GM19468 (cell line): ENCODE measurements around the gene CABP2.
"Not testable (repeated sequence)": the region's sequence is repeated elsewhere in the genome, so short reads cannot be mapped to it uniquely, and the experiment has no call there.

ENCODE experiments used
- ATAC-seq: cut with Tn5 transposase; IDR thresholded peaks from one replicate; pipeline ENCODE4 v1.9.1; 2021; ENCODE audit warnings: mild to moderate bottlenecking, moderate library complexity, moderate number of reproducible peaks; ENCODE audit not compliant: unreplicated experiment; ENCODE audit errors: extremely low read depth

Gene CABP2

GRCh38 chr11:67511558-67511957, 11.7 kb downstream of the CABP2 start:
- not testable (repeated sequence) for ATAC-seq

GRCh38 chr11:67510023-67510345, 13.3 kb downstream of the CABP2 start:
- no peak for ATAC-seq

DNA sequence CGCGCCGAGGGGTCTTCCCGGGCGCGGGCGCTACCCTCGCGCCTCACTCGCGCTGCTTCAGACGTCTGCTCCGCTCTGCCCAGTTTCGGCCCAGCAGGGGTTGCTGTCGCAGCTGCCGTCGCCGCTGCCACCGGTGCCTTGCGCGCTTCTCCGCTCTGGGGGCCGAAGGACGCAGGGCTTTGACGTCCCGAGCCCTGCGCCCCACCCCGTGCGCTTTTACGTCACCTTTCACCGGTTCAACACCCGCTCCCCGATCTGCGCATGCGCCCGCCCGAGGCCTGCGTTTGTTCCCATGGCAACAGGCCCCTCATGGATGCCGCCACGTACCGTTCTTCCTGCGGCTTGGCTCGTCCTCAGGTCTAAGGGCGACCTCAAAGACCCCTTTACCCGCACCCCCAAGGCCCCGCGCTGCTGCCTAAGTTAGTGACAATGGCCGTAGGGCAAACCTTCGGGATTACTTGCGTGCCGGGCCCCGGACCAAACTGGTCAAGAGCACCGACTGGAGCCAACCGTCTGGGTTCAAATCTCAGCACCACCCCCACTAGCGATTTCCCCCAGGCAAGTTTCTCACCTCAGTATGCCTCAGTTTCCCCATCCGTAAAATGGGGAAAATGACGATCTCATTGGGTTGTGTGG, 14.6 kb downstream of the CABP2 start:
- peak; percentile 27 for ATAC-seq

GRCh38 chr11:67507864-67508485, 15.3 kb downstream of the CABP2 start, which contains the start of gene CDK2AP2:
Gene CDK2AP2 (minus strand): TSS chr11:67508162. CDS start chr11:67508082, 80 bp downstream.
- peak; percentile 64 for ATAC-seq

DNA sequence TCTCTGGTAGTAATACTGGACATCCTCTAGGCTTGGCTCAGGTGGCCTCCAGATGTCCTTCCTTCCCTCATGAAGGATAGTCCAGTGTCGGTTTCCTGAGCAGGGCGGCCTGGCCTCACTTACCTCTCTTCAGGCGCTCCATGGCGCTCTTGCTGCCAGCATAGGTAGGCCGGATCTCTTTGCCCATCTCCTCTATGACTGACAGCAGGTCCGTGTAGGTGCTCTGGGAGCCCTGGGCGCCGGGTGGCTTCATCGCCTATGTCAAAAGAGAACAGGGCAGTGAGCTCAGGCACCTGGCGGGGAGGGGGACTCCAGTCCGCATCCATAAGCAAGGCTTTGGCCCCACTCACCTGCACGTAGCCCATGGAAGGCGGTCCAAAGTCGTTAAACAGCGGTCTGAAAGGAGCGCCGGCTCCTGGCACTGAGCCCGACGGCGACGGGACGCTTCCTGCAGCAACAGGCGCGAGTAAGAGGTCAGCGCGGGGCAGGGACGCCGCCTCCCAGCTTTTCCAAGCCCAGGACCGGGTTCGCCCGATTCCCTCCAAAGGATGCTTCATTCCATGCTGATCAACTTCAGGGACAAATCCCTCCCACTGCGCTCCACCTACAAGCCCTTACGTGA, 15.9 kb downstream of the CABP2 start:
- no peak for ATAC-seq

DNA sequence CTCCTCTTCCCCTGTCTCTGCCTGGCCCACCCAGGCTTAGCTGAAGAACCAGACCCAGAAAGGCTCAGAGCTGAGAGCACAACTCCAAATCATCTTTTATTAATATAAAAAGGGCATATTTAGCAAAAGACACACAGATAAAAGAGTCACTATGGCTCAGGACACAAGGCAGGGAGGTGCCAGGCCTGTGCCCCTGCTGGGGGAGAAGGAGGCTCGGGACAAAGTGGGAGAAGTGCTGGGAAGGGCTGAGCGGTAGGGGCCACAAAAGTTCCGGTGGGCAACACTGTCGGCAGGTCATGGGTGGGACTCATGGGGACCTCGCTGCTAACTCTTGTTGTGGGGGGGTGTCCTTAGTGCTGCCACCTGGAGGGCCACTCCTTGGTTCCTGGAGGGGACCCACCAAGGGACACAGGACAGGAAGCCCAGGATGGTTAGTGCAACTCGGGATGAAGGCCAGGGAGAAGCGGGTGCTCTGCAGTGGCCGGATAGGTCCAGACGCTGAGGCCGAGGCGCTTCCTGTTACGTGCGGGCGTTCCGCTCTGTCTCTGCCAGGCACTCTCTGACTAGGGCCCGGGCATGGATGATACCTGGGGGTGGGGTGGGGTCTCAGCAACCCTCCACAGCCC, 16.7 kb downstream of the CABP2 start:
- no peak for ATAC-seq

GRCh38 chr11:67505605-67506396, 17.4 kb downstream of the CABP2 start:
- ATAC-seq, result no peak

DNA sequence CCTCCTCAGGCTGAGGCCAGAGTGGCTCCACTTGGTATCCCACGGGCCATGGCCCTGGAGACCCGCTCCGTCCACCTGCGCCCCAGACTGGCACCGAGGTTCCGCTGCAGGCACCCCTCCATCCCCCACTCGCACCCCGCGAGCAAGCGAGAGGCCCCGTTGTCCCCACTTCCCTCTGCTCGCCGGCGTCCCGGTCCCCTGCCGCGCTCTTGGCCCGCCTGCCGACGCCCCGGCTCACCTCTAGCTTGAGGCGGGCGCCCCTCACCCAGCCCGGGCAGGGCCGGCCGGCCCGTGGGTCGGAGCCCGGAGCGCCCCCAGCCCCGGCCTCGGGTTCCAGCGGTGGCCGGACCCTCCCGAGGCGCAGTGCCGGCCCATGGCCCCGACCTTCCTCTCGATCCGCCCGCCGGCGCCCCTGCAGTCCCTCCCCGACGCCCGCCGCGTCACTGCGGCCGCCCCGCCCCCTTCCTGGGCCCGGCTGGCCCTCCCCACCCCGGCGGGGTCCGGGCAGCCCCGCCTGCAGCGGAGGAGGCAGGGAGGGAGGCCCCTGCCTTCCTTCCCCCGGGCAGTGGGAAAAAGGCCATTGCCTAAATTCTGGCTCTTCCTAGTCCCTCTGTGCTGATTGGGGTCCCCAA, 18.2 kb downstream of the CABP2 start, which contains the start of gene PITPNM1:
Gene PITPNM1 (minus strand): TSS at position 414 of the 632 bp plus-strand sequence. CDS start 1,183 bp downstream, outside the sequence.
- no peak for ATAC-seq

DNA sequence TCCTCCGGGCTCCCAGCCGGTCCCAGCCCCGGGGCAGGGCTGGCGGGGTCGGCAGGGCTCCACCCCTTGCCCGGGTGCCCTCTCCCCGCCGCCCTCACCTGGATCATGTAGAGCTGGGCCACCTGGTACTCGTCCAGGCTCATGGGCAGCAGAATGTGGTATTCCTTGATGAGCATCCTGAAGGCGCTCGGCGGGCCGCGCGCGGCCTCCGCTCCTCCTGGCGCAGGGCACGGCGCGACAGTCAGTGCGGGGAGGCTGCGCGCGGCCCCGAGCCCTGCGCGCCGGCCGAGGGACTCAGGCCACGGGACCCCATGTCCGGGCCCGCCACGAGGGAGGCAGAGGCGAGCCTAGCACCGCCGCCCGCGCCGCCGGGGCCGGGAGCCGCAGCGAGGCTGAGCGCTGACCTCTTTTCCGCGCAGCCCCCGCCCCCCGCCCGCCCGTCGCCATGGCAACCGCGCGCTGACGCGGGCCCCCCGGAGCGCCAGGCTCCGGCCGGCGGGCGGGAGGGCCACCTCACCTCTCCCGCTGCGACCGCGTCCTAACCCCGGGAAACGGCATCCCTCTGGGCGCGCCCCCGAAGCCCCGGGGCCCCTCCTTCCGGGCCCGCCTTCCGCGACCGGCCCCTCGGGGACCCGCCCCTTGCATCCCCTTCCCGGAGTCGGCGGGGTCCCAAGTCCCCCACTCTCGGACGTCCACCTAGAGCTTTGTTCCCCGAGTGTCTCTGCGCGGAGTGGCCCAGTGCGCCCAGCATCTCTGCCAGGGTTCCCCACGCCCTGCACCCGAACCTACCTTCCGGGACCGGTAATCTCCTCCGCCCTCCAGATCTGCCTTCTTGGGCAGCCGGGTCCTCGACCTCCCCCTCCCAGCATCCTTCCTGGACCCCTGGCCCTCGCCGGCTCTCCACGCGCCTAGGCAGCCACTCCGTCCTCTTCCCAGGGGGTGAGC, 19.0 kb downstream of the CABP2 start:
- ATAC-seq, result no peak

DNA sequence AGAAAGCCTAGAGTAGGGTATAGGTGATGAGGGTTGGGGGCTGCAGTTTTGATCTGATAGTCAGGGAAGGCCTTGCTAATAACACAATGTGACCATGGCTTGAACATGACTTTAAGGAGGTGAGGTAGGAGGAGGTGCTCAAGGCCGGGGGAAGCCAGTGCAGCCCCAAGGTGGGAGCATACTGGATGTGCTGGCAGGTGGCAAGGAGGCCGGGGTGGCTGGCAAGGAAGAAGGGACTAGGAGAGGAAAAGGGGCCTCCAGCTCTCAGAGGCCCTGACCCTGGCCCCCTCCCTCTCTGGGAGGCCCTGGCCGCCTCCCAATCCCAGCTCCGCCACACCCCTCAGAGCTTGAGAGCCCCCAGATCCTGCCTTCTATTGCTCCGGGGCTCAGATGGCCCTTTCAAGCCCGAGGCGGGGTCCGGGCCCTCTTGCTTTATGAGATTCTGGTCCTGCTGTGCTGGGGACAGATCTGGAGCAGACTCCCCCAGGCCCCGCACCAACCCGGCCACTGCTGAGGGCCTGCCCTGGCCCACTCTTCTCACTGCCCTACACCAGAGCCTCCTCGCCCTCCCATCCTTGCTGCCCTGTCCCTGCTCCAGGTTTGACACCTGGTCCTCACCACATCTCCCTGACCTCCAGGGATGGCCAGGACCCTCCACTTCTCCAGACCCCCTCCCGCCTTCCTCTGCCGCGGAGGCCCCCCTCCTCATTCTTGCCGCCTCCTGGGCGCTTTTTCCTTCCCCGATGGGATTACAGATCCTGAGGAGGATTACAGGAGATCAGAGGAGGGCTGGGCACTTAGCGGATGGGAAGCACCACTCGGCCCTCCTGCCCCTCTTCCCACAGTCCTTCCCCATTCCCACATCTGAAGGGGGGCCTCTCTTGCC, 19.9 kb downstream of the CABP2 start:
- ATAC-seq, result no peak

- ATAC-seq, result no peak
Observed at GRCh38 chr11:67502328-67502979, 20.8 kb downstream of the CABP2 start.

DNA sequence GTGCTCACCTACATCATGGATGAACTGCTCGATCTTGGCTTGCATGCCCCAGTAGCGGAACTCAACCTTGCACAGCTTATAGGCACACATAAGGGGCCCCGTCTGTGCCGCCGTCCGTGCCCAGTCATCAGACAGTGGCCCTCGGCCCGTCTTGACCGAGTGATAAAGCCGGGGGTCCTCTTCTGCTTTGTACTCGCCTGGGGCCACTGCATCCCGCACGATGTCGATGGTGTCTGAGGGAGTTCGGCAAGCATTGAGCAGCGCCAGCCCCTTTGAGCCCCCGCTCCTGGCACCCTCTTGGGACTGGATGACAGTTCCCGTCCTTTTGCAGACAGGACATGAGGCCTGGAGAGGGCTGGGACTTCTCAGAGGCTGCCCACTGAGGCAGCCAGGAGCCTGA, 21.4 kb downstream of the CABP2 start:
- no peak for ATAC-seq

DNA sequence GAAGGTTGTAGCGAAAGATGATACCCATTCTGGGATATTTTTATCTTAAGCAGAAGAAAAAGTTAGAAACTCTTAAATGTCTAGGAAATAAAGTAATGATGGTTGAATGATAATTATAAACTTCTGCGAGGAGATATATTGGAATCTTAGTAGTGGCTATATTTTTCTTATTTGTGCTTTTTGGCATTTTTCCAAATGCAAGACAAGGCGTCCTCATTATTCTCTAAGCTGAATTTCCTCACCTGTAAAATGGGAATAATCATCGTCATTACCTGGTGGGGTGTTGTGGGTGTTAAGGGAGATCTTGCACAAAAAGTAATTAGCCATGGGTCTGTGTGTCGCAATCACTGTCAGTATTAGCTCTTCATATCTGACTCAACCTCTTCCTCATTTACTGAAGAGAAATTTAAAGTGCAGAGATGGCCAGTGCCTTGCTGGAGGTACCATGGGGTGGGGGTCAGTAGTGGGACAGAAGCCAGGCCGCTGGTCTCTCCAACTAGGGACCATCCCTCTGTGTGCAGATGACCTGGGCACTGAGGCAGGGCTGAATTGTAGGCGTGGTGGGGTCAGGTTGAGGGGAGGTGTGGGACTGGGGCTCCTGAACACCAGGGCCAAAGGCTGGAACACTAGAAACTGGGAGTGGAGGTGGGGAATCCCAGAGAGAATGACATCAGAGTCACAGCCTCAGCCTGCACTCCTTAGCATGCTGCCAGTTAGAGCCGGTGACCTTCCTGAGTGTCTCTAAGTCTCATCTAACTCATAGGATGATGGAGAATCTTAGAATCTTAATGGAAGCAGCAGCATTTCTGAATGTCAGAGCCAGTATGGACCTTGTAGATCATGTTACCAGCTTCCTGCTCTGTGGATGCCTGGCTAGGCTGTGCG, 22.2 kb downstream of the CABP2 start:
- no peak for ATAC-seq

GRCh38 chr11:67500484-67500821, 22.8 kb downstream of the CABP2 start:
- ATAC-seq, result no peak

DNA sequence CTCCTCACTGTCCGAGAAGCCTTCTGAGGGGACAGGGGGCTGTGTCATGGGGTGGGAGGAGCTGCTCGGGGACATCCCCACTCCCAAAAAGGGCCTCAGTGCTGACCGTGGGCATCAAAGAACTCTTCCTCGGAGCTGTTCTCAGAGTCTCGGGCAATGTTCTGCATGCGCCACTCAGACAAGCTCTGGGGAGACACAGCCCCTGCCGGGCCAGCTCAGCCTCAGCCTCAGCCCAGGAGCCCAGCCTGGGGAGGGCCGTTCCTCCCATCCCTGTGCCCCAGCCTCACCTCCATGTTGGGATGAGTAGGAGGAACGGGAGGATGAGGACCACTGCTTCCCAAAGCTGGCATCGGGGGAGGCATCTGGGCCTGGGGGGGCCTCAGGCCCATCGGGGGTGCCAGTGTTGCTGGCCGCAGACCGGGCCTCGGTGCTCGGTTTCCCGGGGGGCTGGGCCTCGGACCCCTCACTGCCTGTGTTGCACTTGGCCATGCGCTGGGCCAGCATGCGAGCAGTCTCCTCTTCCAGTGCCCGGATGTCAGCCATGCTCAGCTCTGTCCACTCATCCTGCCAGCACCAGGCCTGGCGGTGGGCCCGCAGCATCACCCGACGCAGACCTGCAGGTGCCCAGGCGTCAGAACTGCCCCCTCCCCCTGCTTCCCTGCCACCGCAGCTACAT, 23.3 kb downstream of the CABP2 start:
- ATAC-seq, result no peak

- no peak for ATAC-seq
Observed at GRCh38 chr11:67498544-67498972, 24.7 kb downstream of the CABP2 start.
